Measurements from ENCODE around the gene WDTC1. TPM values are rescaled to one million over a fixed set of nuclear protein-coding genes. Genes with fewer than 3 reads are reported as not detected.

WDTC1 gene
- total and polyA plus RNA-seq, 2 of the 13 experiments (the other 11 are each of a cell fraction or from before 2014, with no cell fraction given): 5.5 TPM

GRCh38 chr1:27353166-27353565 is 118.7 kb downstream of the WDTC1 start:
- Histone ChIP-seq H2AFZ (ENCODE audit: low read length) (no peak overlapping the region), H3K4me1 (ENCODE audit: insufficient read depth, low read length) (peaks cover 36% of the 10 kb centered on the region), H4K20me1 (ENCODE audit: insufficient read depth, low read length) (no peaks in the 10 kb centered on the region), H3K4me2 (ENCODE audit: low read depth, low read length) (no peak overlapping the region), H3K27me3 (ENCODE audit: control insufficient read depth in 1 of 2, insufficient read depth in 2 of 2, low read length in 2 of 2) (no peaks in the 10 kb centered on the region), H3K9ac (ENCODE audit: insufficient read depth, low read depth, low read length) (no peak overlapping the region), H3K79me2 (ENCODE audit: insufficient read depth, low read length) (no peaks in the 10 kb centered on the region), H3K36me3 (replicated peaks in 1 of 2; ENCODE audit: control insufficient read depth in 1 of 2, insufficient read depth in 2 of 2, low read length in 2 of 2) (0 out of 5 replicates have a peak, but pooled peaks cover 0 to 2% of the 10 kb centered on the region in 2 experiments), H3K4me3 (replicated peaks in 1 of 3; ENCODE audit: insufficient read depth in 1 of 3, low read depth in 2 of 3, low read length in 3 of 3) (no peak overlapping the region), H3K27ac (ENCODE audit: extremely low read length, insufficient read depth, low read length) (no peak overlapping the region), H3K9me3 (ENCODE audit: low read length) (no peaks in the 10 kb centered on the region)
- intact Hi-C loops (cut with micrococcal nuclease; ENCODE audit: unreplicated experiment) (no loop called here), in situ Hi-C loops (cut with HindIII; ENCODE audit: extremely low pct_ligation_motif_present, low pct_unique_long_range_greater_than_20kb) (no loop called here)
- WGBS (ENCODE audit: low lambda C conversion rate): 96% methylated on average over 3 of the region's 13 CpGs
- ChIA-PET POLR2A (interaction anchor here (4.8 kb wide), 1 partner anchor 11 kb away, joined by 36 read pairs; the partner anchor contains the start of gene SYTL1), CTCF (ENCODE audit: low intra/inter-chr PET ratio, low total read pairs) (no interaction called here)
- ATAC-seq (no peak), DNase-seq (ENCODE audit: low spot score) (no peak), FAIRE-seq (no peak)
- peak; percentile 43 for TF ChIP-seq AGO2 (optimal IDR thresholded peaks at IDR 0.05; ENCODE audit: low read depth, low read length)
- no peak for TF ChIP-seq SMARCE1 (IDR thresholded peaks at IDR 0.05; ENCODE audit: borderline replicate concordance)
- BruUV-seq (replicated peaks): no TSS peak

- ChIA-PET CTCF (ENCODE audit: low intra/inter-chr PET ratio, low total read pairs) (no interaction called here), POLR2A (interaction anchor here (0.7 to 4.8 kb wide), 3 partner anchors 11 to 1588 kb away, joined by 4 to 36 read pairs (median 4); partner anchors contain the start of gene SYTL1)
- peaks cover 36% of the 10 kb centered on the region for H3K4me1 ChIP-seq (ENCODE audit: insufficient read depth, low read length)
- no peak overlapping the region for H3K27ac ChIP-seq (ENCODE audit: extremely low read length, insufficient read depth, low read length)
- H3K9me3 ChIP-seq (ENCODE audit: low read length): no peaks in the 10 kb centered on the region
- H3K36me3 ChIP-seq (replicated peaks in 1 of 2; ENCODE audit: control insufficient read depth in 1 of 2, insufficient read depth in 2 of 2, low read length in 2 of 2): 0 out of 5 replicates have a peak, but pooled peaks cover 0 to 2% of the 10 kb centered on the region in 2 experiments
- TF ChIP-seq HNF4A (CRISPR knock-in tag; IDR thresholded peaks at IDR 0.05): no peak
- no peak for TF ChIP-seq HCFC1 (IDR thresholded peaks at IDR 0.05; ENCODE audit: low read depth, low read length)
- no peak for TF ChIP-seq ZNF777 (CRISPR knock-in tag; IDR thresholded peaks at IDR 0.05)
- TF ChIP-seq KDM5B (CRISPR knock-in tag; IDR thresholded peaks at IDR 0.05; ENCODE audit: borderline replicate concordance): no peak
- no peak for TF ChIP-seq ATF3 (CRISPR knock-in tag; IDR thresholded peaks at IDR 0.05)
- TF ChIP-seq IRX3 (CRISPR knock-in tag; IDR thresholded peaks at IDR 0.05; ENCODE audit: borderline replicate concordance, low read depth): no peak
- TF ChIP-seq SOX13 (IDR thresholded peaks at IDR 0.05): no peak
- no peak for TF ChIP-seq SOX13 (CRISPR knock-in tag; conservative IDR thresholded peaks at IDR 0.05 in 1 of 2, IDR thresholded peaks at IDR 0.05 in 1 of 2)
- no peaks in the 10 kb centered on the region for H3K79me2 ChIP-seq (ENCODE audit: insufficient read depth, low read length)
- DNase-seq (ENCODE audit: low spot score): no peak
- no peak overlapping the region for H3K4me2 ChIP-seq (ENCODE audit: low read depth, low read length)
- in situ Hi-C loops (cut with HindIII; ENCODE audit: extremely low pct_ligation_motif_present, low pct_unique_long_range_greater_than_20kb) (no loop called here), intact Hi-C loops (cut with micrococcal nuclease; ENCODE audit: unreplicated experiment) (no loop called here)
- ATAC-seq: no peak
- H3K9ac ChIP-seq (ENCODE audit: insufficient read depth, low read depth, low read length): no peak overlapping the region
- no peaks in the 10 kb centered on the region for H4K20me1 ChIP-seq (ENCODE audit: insufficient read depth, low read length)
- no peak overlapping the region for H3K4me3 ChIP-seq (replicated peaks in 1 of 3; ENCODE audit: insufficient read depth in 1 of 3, low read depth in 2 of 3, low read length in 3 of 3)
- 94% methylated on average over 2 of the region's 3 CpGs for WGBS (ENCODE audit: low lambda C conversion rate)
- no TSS peak for BruUV-seq (replicated peaks)
- no peaks in the 10 kb centered on the region for H3K27me3 ChIP-seq (ENCODE audit: control insufficient read depth in 1 of 2, insufficient read depth in 2 of 2, low read length in 2 of 2)
- no peak overlapping the region for H2AFZ ChIP-seq (ENCODE audit: low read length)
- FAIRE-seq: no peak
These were observed 119.2 kb downstream of the WDTC1 start for GRCh38 chr1:27353629-27354028.
